Measurements from ENCODE around the gene SLC25A21.
"Not testable (repeated sequence)": the region's sequence is repeated elsewhere in the genome, so short reads cannot be mapped to it uniquely, and the experiment has no call there.

Gene SLC25A21

DNA sequence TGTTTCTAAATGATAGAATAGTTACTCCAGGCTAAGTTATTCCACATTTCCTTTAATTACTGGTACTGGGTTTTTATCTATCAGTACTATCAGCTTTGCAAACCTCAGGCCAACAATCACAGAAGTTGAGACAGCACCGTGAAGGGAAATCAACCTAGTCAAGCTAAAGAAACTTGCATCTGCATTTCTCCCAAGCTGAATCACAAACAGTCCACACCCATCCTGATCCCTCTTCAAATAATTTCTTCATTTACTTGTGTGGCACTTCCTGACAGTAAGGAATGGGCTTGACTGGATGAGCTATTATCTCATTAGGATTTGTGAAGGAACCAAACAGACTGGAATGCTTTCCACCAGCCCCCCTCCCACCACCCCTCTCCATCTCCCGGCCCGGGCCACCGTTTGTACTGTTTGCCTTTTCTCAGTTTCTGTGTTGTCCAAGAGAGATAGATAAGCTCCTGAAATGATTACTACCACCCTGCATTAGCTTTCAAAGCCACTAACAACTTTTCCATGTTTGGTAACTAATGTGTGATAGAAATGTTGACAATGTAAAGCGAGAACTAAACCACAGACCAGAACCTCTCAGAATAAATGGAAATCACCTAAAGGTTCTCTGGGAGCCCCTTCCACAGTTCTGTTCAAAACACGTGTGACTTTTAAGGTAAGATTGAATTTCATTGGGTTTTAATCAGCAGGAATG, 236.3 kb downstream of the SLC25A21 start:
- DNase-seq: no peak

DNA sequence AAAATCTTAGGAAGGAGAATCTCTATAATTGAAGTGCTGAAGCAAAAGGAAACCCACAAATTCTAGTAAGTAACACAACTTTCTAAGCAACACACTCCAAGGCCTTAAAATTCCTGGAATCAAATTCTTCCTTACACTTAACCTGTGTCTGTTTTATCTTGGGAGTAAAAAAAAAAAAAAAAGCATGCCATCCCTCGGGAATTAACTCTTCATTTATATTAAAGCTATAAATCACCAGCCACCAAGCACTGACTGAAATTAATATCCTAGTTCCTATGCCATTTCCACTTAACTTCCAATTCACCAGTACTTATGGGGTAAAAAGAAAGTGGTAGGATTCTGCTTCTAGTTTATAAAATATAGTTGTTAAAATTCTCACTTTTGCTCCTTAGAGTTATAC, 238.1 kb downstream of the SLC25A21 start:
- DNase-seq: no peak

DNA sequence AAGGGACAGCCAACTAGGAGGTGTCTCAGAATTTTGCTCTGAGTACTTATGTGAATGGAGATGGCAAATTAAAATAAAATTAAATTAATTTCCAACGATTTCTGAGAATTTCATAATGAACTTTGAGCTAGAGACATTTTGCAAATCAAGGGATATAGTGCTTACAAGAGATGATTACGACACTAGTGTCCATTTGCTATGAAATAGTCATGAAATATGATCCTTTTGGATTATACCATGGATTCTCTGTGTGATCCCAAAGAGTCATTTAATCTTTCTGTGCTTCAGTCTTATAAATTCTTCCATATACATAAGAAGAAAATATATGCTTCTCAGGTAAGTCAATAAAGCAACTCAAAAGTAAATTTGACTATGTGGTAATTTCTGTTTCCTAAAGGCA, 240.6 kb downstream of the SLC25A21 start:
- no peak for DNase-seq

DNA sequence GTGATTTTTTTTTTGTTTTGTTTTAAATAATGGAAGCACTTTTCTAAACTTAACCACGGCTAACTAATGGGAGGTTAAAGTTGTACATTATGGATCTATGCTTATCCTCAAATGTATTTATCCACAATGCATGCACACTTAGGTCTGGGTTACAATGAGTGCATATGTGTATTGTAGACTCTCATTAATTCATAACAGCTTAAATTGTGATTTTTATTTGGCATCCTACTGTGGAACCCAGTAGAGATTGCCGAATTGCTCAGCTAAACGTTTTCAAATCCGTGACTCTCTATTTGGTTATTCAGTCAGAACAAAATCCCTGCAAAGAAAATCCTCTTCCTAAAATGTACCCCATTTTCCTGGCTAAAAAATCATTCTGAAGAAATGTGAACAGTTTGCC, 244.0 kb downstream of the SLC25A21 start:
- no peak for DNase-seq

DNA sequence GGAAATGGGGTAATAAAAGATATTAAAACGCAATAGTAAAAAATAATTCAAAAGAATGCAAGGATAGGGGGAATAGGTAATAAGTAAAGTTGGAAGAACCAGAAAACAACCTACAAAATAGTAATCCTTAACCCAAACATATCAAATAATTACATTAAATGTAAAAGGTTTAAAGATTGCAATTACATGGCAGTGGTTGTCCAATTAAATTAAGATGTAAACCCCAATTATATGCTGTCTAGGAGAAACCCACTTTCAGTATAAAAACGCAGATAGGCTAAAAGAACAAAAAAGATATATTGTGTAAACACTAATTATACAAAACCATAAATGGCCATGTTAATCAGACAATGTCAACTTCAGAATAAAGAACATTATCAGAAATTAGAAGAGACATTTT, 247.3 kb downstream of the SLC25A21 start:
- DNase-seq: no peak

DNA sequence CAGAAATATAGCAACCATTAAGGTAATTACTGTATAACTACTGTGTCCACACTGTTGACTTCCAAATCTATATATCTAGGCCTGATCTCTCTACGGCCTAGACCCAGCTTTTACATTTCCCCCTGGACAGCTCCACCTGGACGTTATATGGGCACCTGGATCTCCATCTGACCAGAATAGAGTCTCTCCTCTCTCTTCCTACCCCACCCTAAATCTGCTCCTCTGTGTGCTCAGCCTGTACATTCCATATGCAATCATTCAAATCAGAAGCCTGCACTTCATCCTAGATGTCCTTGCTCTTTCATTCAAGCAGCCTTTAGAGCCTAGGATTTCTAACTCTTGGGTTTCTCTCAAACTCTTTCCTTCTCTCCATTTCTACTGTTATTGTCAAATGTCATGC, 255.7 kb downstream of the SLC25A21 start:
- DNase-seq: no peak

DNA sequence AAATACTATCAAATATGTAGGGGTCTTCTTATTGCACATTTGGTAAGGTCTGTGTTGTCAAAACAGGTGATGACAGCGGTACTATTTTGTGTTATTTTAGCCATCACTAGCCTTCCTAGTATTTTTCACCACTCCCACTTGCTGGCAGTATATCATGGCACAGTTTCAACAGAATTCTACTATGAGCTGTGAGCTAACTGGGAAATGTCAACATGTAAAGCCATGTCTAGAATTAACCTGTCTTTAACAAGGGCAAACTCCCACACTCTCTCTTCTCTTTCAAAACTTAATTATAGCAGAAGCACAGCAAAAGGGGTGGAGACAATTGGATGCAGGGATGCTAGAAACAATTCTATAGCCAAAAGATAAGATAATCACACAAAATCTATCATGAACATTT, 257.3 kb downstream of the SLC25A21 start:
- DNase-seq: no peak

DNA sequence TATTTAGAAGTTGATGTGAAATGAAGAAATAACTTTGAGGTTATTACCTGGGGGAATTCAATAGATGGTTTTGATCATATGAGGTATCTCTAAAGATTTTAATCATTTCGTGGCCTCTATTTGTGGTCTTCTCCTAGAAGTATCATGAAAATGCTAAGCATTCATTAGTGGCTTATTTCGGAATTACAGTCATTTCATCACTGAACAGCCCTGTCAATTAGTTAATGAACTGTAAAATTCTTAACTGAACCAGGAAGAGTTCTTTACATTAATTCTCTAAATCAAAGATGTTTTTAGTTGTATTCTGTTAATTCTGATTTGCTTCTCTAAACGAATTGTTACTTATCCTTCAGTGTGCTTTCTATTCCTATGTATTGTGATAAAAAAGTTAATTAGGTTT, 261.8 kb downstream of the SLC25A21 start:
- no peak for DNase-seq

DNA sequence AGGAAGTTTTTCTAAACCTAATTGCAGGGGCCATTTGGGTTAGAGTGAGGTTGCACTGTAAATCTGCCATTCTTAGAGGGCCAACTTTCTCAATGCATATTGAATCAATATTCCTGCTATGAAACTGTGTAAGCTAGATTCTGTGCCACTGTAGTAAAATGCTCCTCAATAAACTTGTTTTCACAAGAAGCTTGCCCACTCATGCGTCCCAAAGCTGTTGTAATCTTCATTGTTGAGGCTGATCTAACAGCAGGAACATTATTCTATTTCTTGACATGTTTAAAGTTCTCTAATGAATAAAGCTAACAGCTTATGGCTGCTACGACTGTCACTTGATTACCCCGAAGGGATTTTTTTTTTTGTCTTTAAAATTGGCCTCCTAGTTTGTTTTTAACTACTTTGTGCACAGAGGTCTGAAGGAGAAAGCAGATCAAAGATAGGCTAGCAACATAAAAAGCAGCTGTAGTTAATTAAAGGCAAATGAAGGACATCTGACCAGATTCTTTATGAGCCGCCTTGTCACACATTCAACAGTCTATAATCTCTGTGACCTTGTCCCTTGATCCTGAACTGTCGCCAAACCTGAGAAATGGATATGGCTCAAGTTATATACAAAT, 267.0 kb downstream of the SLC25A21 start:
- DNase-seq: no peak

DNA sequence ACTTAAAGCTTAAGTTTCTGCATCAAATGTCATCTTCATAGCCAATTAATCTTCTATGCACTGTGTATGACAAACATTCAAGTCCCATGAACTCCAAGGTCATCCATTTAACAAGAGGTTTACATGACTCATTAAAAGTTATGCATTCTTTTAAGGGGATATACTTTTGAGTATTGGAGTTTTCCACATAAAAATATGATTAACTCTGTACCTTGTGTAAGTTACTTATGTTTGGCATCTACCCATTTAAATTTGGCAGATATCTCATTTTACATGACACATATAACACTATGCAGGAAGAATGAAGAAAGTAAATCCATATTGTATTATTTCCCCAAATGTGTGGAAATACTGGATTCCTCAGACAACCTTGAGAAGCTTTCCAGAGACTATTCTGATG, 270.5 kb downstream of the SLC25A21 start:
- DNase-seq: no peak

DNA sequence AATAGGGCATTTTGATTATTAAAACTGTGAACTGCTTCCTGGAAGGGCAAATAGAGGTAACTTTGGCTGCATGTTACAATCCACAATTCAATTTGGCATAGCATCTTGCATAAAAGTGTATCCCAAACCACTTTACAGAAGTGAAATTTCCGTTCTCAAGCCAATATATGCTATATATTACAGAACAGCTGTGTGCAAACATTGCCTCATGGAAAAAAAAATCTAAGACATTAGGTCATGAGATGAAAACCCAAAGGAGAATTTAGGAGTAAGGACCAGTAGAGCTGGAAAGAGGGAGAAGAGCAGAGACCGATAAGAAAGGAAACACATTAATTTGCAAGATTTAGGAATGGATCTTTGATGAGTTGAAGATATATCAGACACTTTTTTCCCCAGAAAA, 271.6 kb downstream of the SLC25A21 start:
- no peak for DNase-seq

DNA sequence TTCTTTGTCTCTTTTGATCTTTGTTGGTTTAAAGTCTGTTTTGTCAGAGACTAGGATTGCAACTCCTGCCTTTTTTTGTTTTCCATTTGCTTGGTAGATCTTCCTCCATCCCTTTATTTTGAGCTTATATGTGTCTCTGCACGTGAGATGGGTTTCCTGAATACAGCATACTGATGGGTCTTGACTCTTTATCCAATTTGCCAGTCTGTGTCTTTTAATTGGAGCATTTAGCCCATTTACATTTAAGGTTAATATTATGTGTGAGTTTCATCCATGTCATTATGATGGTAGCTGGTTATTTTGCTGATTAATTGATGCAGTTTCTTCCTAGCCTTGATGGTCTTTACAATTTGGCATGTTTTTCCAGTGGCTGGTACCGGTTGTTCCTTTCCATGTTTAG, 276.1 kb downstream of the SLC25A21 start:
- DNase-seq: not testable (repeated sequence)

DNA sequence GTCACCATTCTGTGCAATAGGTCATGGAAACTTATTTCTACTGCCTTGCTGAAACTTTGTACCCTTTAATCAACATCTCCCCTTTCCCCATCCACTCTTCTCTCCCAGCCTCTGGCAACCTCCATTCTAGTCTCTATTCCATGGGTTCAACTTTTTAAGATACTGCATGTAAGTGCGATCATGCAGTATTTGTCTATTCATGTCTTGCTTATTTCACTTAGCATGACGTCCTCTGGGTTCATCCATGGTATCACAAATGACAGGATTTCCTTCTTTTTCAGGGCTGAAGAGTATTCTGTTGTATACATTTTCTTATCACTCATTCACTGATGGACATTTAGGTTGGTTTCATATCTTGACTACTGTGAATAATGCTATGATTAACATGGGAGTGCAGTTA, 288.4 kb downstream of the SLC25A21 start:
- no peak for DNase-seq

DNA sequence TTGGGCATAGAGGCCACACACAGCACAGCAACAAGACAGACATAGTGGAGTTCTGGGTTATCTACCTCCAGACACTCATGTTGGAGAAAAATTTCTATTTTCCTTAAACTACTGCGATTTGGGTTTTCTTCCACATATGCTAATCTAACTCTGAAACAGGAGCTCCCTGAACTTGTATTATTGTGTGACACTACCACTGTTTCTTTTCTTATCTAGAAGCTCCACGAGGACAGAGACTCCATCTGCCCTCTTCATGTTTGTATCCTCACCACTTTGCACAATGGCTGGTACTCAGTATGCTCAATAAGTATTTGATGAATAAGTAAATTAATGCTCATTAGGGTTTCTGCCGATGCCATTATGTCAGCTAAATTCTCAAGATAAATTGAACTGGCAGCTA, 292.1 kb downstream of the SLC25A21 start:
- DNase-seq: no peak

DNA sequence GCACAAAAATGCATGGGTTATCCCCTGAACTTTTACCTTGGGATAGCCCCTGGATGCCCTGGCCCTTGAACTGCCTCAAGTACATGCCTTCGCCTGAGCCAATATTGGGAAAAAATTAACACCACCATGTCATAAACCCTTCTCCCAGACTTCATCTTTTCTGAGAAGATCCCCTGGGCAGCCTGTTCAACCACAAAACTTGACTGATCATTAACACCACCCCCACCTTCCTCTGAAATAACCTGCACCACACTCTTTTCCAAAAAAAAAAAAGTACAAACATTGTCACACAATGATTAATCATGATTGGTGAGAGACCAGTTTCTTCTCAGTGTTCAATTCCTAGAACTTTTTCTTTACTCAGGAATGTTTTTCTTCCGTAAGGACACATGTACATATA, 292.8 kb downstream of the SLC25A21 start:
- no peak for DNase-seq

DNA sequence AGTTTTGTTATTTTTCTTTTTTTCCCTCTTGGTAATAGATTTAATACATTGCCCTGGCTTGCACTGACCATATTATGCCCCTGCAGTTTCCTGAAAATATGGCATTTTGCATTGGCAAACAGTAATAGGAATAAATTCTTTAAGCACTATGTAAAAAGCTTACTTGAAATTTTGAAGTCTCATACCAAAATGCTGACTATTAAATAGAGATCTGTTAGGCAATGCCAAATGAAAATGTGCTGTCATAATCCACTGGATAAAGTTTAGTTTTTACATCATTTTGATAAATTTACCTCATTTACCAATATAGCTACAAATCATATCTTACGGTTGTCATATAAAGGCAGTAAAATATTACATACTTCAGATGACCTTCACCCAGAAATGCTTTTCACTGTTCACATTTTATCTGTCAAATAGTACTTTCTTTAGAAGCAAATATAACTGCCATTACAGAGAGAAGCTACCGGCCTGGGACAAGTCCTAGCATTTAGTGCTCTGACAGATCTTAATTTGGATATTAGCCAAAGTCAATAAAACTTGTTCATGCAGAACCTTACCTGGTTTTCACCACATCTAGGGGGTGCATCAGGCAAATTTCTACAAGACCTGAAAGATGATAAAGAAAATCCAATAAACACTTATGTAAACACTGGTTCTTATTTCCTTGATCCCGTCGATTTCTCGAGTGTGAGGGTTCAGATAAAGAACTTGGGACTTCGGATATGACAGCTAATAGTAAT, 297.8 kb downstream of the SLC25A21 start:
- no peak for DNase-seq

DNA sequence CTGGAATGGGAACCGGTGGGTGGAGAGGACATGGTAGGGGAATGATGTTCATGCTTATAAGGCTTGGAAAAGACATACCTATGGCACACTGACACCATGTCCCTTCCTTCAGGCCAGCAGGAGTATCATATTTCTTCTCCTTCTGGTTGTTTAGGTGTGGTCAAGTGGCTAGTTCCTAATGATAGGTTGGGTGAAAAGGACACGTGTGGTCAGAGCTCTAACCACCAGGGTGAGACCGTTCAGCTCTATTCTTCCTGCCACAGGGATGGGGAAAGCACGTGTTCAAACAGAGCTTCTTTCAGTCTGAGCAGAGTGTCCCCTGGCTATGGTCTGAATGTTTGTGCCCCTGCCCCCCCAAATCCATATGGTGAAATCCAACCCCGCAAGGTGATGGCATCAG, 301.6 kb downstream of the SLC25A21 start:
- DNase-seq: no peak

DNA sequence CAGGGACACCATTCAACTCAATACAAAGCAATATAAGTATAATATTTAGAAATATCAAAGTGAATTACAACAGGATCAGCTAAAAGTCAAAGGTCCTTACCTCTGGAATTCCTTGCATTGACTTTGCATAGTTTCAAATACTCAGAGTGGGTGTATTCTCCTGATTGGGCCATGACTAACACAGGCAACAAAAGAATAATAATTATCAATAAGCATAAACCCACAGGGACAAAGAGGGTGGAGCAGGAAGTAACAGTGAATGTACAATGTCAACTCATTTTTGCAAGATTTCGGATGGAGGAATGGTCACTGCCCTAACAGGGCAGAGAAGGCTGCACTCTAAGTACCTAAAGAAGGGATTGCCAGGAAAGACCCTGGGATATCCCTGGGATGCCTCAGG, 303.3 kb downstream of the SLC25A21 start:
- DNase-seq: no peak

DNA sequence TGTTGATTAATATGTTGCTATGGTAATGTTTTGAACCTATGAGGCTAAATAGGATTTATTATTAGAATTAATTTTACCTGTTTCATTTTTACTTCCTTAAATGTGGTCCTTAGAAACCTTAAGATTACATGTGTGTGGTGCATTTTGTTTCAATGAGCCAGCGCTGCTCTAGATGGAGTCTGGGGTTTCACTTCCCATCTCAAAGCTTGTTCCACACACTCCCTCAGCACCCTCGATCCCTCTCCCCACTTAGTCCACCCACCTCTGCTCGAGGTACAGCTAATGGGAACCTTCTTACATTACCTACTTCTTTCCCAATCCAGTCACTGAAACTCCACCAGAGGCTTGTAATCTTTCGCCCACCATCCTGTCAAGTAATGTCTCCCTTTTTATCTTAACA, 305.5 kb downstream of the SLC25A21 start:
- DNase-seq: no peak

DNA sequence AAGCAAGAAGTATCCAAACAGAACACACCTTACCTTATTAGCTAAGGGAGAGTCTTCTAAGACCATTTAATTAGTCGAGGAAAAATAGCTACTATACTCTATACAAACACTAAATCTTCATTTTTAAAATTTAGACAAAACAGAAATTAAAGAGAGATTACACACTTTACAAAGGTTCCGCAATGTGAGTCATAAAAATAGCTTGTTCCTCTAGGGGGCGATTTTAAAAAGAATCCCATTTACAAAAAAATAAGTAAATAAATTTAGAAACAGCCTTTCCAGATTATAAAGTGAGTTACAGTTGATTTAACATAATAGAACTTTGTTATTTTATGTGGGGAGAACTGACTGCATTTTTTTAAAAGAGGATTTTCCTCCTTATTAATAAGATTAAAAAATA, 309.1 kb downstream of the SLC25A21 start:
- no peak for DNase-seq

DNA sequence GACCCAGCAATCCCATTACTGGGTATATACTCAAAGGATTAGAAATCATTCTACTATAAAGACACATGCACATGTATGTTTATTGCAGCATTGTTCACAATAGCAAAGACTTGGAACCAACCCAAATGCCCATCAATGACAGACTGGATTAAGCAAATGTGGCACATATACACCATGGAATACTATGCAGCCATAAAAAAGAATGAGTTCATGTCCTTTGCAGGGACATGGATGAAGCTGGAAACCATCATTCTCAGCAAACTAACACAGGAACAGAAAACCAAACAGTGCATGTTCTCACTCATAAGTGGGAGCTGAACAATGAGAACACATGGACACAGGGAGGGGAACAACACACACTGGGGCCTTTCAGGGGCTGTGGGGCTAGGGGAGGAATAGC, 310.2 kb downstream of the SLC25A21 start:
- not testable (repeated sequence) for DNase-seq

DNA sequence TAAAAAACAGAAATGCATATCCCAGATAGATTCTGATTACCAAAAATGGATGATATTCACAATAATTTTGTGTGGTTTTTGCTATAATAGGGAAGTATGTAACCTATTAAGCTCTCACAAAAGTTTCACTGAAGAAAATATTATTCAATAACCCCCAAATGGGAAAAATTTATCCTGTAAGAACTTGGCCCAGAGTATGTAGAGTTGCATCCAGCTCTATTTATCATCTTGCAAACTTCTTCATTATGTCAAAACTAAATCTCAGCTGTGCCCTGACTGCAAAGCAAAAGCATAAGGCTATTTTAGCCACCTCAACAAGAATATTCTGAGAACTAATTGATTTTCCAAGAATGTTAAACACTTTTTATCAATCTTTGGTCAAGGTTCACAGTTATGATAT, 311.6 kb downstream of the SLC25A21 start:
- DNase-seq: no peak

DNA sequence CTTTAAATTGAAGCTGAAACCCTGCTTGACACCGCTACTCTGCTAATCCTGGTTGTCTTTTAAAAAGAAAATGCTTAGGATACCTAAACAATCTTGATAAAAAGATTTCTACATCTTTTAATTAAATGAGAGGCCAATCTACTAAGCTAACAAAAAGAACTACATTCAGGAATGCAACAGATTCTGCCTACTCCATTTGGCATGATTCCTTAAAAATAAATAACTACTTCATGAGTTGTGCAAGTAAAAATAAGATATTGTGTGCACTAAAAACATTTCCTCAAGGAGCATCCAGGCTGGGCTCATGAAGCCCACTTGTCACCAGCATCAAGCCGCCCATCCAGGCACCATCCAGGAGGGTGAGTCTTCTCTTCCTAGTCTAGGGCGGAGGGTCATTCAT, 313.3 kb downstream of the SLC25A21 start:
- DNase-seq: no peak

DNA sequence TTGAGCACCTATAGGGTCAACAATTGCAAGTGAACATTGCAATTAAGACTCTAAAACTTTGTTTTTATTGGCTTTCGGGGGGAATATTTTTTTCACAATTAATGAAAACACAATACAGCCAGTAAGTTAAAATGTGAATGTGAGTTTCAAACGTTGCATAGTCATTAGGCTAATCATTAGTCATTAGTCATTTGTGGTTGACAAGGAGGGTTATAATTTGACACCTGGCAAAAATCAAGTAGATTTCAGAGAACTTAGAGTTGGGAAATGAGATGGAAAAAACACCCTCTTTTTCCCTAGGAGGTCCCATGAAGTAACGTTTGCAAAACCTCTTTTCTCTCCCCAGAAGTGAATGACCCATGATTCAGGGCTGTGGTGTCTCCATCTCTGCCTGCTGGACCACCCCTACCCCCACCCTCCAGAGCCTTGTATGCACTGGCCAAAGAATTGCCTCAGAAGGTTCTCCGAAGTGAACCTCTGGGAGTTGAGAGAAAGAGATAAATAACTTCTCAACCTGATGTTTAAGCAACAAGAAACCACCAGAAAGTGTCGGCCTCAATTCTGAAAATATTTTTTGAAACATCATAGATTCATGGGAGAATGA, 314.5 kb downstream of the SLC25A21 start:
- no peak for DNase-seq
